ENCODE results near the gene DTX2. TPM values are rescaled to one million over a fixed set of nuclear protein-coding genes. Genes with fewer than 3 reads are reported as not detected.

Gene DTX2
- polyA plus RNA-seq, 1 donor from 2014 or later, result 2.4 TPM

- TF ChIP-seq RAD21 (conservative IDR thresholded peaks at IDR 0.05), result no peak
- no peak for TF ChIP-seq REST (IDR thresholded peaks at IDR 0.05; ENCODE audit: borderline replicate concordance)
- TF ChIP-seq EP300 (conservative IDR thresholded peaks at IDR 0.05; ENCODE audit: poor library complexity, severe bottlenecking), result no peak
- TF ChIP-seq CTCF (IDR thresholded peaks at IDR 0.05; ENCODE audit: poor library complexity, severe bottlenecking), result no peak
- no peak for TF ChIP-seq TAF1 (IDR thresholded peaks at IDR 0.05; ENCODE audit: low read depth)
- no peak for TF ChIP-seq POLR2AphosphoS5 (IDR thresholded peaks at IDR 0.05)
- no peak for TF ChIP-seq EZH2 (IDR thresholded peaks at IDR 0.05; ENCODE audit: borderline replicate concordance, insufficient read depth, low read length, poor library complexity, severe bottlenecking)
- TF ChIP-seq MXI1 (conservative IDR thresholded peaks at IDR 0.05; ENCODE audit: poor library complexity, severe bottlenecking), result no peak
- TF ChIP-seq SMC3 (conservative IDR thresholded peaks at IDR 0.05; ENCODE audit: poor library complexity), result no peak
- H3K9ac ChIP-seq (ENCODE audit: low read length), result no peak overlapping the region
- H4K20me1 ChIP-seq (ENCODE audit: insufficient read depth), result no peaks in the 10 kb centered on the region
- H3K4me3 ChIP-seq (ENCODE audit: low read length), result no peak overlapping the region
- no peaks in the 10 kb centered on the region for H3F3A ChIP-seq (ENCODE audit: insufficient read depth, low read length, poor library complexity, severe bottlenecking)
- no peaks in the 10 kb centered on the region for H3K9me3 ChIP-seq (ENCODE audit: low read length)
- H3K4me2 ChIP-seq (ENCODE audit: low read length), result no peak overlapping the region
- H3K27me3 ChIP-seq (ENCODE audit: insufficient read depth, low read depth, low read length), result no peaks in the 10 kb centered on the region
- no peaks in the 10 kb centered on the region for H3K9me2 ChIP-seq (ENCODE audit: insufficient read depth, low read length)
- H3K36me3 ChIP-seq (ENCODE audit: insufficient read depth, low read length), result no peaks in the 10 kb centered on the region
- no peaks in the 10 kb centered on the region for H3K79me2 ChIP-seq (replicated peaks; ENCODE audit: insufficient read depth, low read length)
- H2AFZ ChIP-seq (ENCODE audit: low read depth, low read length), result no peak overlapping the region
- H3K27ac ChIP-seq (ENCODE audit: low read length), result no peak overlapping the region
Observed at GRCh38 chr7:76428868-76429805, 32.4 kb upstream of the DTX2 start.

GRCh38 chr7:76430211-76430610 is 31.3 kb upstream of the DTX2 start:
- H3K27me3 ChIP-seq (ENCODE audit: insufficient read depth, low read depth, low read length), result no peaks in the 10 kb centered on the region
- H3K4me3 ChIP-seq (ENCODE audit: low read length), result no peak overlapping the region
- no peaks in the 10 kb centered on the region for H3K36me3 ChIP-seq (ENCODE audit: insufficient read depth, low read length)
- no peak overlapping the region for H3K4me2 ChIP-seq (ENCODE audit: low read length)
- no peaks in the 10 kb centered on the region for H3F3A ChIP-seq (ENCODE audit: insufficient read depth, low read length, poor library complexity, severe bottlenecking)
- H3K9ac ChIP-seq (ENCODE audit: low read length), result no peak overlapping the region
- H2AFZ ChIP-seq (ENCODE audit: low read depth, low read length), result no peak overlapping the region
- H3K79me2 ChIP-seq (replicated peaks; ENCODE audit: insufficient read depth, low read length), result no peaks in the 10 kb centered on the region
- no peaks in the 10 kb centered on the region for H3K9me3 ChIP-seq (ENCODE audit: low read length)
- no peaks in the 10 kb centered on the region for H3K9me2 ChIP-seq (ENCODE audit: insufficient read depth, low read length)
- H3K27ac ChIP-seq (ENCODE audit: low read length), result no peak overlapping the region
- no peaks in the 10 kb centered on the region for H4K20me1 ChIP-seq (ENCODE audit: insufficient read depth)
- TF ChIP-seq REST (IDR thresholded peaks at IDR 0.05; ENCODE audit: borderline replicate concordance), result no peak
- no peak for TF ChIP-seq CTCF (IDR thresholded peaks at IDR 0.05; ENCODE audit: poor library complexity, severe bottlenecking)
- TF ChIP-seq MXI1 (conservative IDR thresholded peaks at IDR 0.05; ENCODE audit: poor library complexity, severe bottlenecking), result no peak
- no peak for TF ChIP-seq POLR2AphosphoS5 (IDR thresholded peaks at IDR 0.05)
- no peak for TF ChIP-seq TAF1 (IDR thresholded peaks at IDR 0.05; ENCODE audit: low read depth)
- TF ChIP-seq EZH2 (IDR thresholded peaks at IDR 0.05; ENCODE audit: borderline replicate concordance, insufficient read depth, low read length, poor library complexity, severe bottlenecking), result no peak
- no peak for TF ChIP-seq RAD21 (conservative IDR thresholded peaks at IDR 0.05)
- TF ChIP-seq SMC3 (conservative IDR thresholded peaks at IDR 0.05; ENCODE audit: poor library complexity), result no peak
- TF ChIP-seq EP300 (conservative IDR thresholded peaks at IDR 0.05; ENCODE audit: poor library complexity, severe bottlenecking), result no peak
